Thyroid gland (tissue), 4 donors: ENCODE data around the gene GPX7.

Source experiments
- POLR2A ChIP-seq, 2 donors: fragments of 450-650 bp; IDR thresholded peaks; one replicate each; pipeline ENCODE4 v1.6.1; 2017; ENCODE audit warnings: antibody characterized with exemption in 2 of 2, mild to moderate bottlenecking in 2 of 2, moderate library complexity in 1 of 2
- TF ChIP-seq, protein P1 (sequence below), 6 experiments: fragments of 200-600 bp in 3 of 6; fragments of 450-650 bp in 3 of 6; sonication (generic) in 3 of 6; IDR thresholded peaks; one replicate each; pipeline ENCODE4 v1.5.1; 2016 to 2019; ENCODE audit warnings: antibody characterized with exemption in 6 of 6, mild to moderate bottlenecking in 2 of 6, inconsistent platforms in 1 of 6, moderate library complexity in 1 of 6

DNA sequence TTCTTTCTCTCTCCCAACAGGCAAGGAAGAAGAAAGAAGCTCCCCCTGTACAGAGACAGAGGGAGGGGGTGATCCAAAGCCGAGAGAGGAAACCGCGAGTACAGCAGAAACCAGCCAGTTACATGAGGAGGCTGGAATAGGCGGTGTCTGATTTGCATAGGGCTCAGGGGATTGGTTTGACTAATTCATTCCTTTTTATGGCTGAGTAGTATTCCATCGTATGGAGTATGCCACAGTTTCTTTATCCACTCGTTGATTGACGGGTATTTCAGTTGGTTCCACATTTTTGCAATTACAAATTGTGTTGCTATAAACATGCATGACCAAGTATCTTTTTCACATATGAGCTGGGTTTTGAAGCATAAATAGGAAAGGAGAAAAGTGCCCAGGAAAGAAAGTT, 3.4 kb upstream of the GPX7 start:
- TF ChIP-seq, protein P1, sequence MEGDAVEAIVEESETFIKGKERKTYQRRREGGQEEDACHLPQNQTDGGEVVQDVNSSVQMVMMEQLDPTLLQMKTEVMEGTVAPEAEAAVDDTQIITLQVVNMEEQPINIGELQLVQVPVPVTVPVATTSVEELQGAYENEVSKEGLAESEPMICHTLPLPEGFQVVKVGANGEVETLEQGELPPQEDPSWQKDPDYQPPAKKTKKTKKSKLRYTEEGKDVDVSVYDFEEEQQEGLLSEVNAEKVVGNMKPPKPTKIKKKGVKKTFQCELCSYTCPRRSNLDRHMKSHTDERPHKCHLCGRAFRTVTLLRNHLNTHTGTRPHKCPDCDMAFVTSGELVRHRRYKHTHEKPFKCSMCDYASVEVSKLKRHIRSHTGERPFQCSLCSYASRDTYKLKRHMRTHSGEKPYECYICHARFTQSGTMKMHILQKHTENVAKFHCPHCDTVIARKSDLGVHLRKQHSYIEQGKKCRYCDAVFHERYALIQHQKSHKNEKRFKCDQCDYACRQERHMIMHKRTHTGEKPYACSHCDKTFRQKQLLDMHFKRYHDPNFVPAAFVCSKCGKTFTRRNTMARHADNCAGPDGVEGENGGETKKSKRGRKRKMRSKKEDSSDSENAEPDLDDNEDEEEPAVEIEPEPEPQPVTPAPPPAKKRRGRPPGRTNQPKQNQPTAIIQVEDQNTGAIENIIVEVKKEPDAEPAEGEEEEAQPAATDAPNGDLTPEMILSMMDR (IDR thresholded peaks at IDR 0.05), result no peak
- no peak for TF ChIP-seq POLR2A (IDR thresholded peaks at IDR 0.05)
